ENCODE results near the gene ZNF207. TPM values are rescaled to one million over a fixed set of nuclear protein-coding genes. Genes with fewer than 3 reads are reported as not detected.

ZNF207 gene
- total RNA-seq, 2 experiments from 2014 or later, result 189 to 201 TPM

- no peak overlapping the region for H3K27ac Mint-ChIP-seq
- intact Hi-C loops (cut with micrococcal nuclease), result no loop called here
- no peaks in the 10 kb centered on the region for H3K4me1 Mint-ChIP-seq (ENCODE audit: low read depth)
- no peak for ATAC-seq
- POLR2A ChIA-PET, result no interaction called here
- peaks cover 9% of the 10 kb centered on the region for H3K9me3 Mint-ChIP-seq
- TF ChIP-seq CTCF (IDR thresholded peaks at IDR 0.05), result no peak
- H3K27me3 Mint-ChIP-seq, result no peaks in the 10 kb centered on the region
- CTCF ChIA-PET, result no interaction called here
- peaks cover 6% of the 10 kb centered on the region for H3K36me3 Mint-ChIP-seq (ENCODE audit: low read depth)
- no peak for DNase-seq
- no peak overlapping the region for H3K4me3 Mint-ChIP-seq
These were observed 76.9 kb downstream of the ZNF207 start for GRCh38 chr17:32426894-32427293.

- Mint-ChIP-seq H3K4me1 (ENCODE audit: low read depth) (no peaks in the 10 kb centered on the region), H3K27ac (no peak overlapping the region), H3K27me3 (no peaks in the 10 kb centered on the region), H3K9me3 (peaks cover 9% of the 10 kb centered on the region), H3K36me3 (ENCODE audit: low read depth) (peaks cover 6% of the 10 kb centered on the region), H3K4me3 (no peak overlapping the region)
- no peak for ATAC-seq
- ChIA-PET POLR2A (interaction anchor here (1.0 kb wide), 1 partner anchor 12 kb away, joined by 3 read pairs; no protein-coding TSS in a partner anchor), CTCF (interaction anchor here (1.2 kb wide), 1 partner anchor 32 kb away, joined by 3 read pairs; no protein-coding TSS in a partner anchor)
- intact Hi-C loops (cut with micrococcal nuclease), result no loop called here
- TF ChIP-seq CTCF (IDR thresholded peaks at IDR 0.05), result no peak
- DNase-seq, result no peak
These were observed 79.6 kb downstream of the ZNF207 start for GRCh38 chr17:32429598-32429997.

Small RNA genes lying within 50 kb of the gene (microRNA-seq; reads per million reads assigned to microRNA genes)
- gene MIR632 (ENCODE audit: borderline microRNAs expressed, borderline replicate concordance), result not detected

Other genes starting within 250 kb of the ZNF207 start
- 10 to 100 TPM; 25.8 to 27.2 TPM for gene RHOT1, start 207.7 kb upstream of the ZNF207 start, total RNA-seq
- gene RHBDL3, start 84.3 kb upstream of the ZNF207 start, total RNA-seq, result under 1 TPM in 1 of 2 experiments, not detected in 1; 0.11 TPM
- 10 to 100 TPM; 30.8 to 32.7 TPM for gene C17orf75, start 8.0 kb upstream of the ZNF207 start, total RNA-seq
- gene PSMD11, start 94.4 kb downstream of the ZNF207 start, total RNA-seq, result 100 to 1,000 TPM; 119 to 130 TPM
- gene CDK5R1, start 136.8 kb downstream of the ZNF207 start, total RNA-seq, result 10 to 100 TPM; 10.2 to 10.5 TPM

All from activated CD8-positive, alpha-beta T cell treated with anti-CD3 and anti-CD28 coated beads for 36 hours (primary cell).